HepG2 (cell line): ENCODE measurements around the gene RAB36. TPM values are rescaled to one million over a fixed set of nuclear protein-coding genes. Genes with fewer than 3 reads are reported as not detected.

Source experiments
- ATM ChIP-seq: fragments of 450-650 bp; IDR thresholded peaks from 2 replicates; pipeline ENCODE4 v1.7.1; 2017; ENCODE audit warnings: mild to moderate bottlenecking, borderline replicate concordance
- CTCF ChIP-seq: sonication (generic); formaldehyde crosslinking; IDR thresholded peaks from 2 replicates; pipeline ENCODE4 v1.5.0; 2020; ENCODE audit warnings: mild to moderate bottlenecking, missing genetic modification reagents, moderate library complexity
- MTF2 ChIP-seq: sonication (generic); formaldehyde crosslinking; IDR thresholded peaks from 2 replicates; pipeline ENCODE4 v1.5.0; 2020; ENCODE audit warnings: missing genetic modification reagents, borderline replicate concordance
- TRIM22 ChIP-seq: fragments of 450-650 bp; IDR thresholded peaks from 2 replicates; pipeline ENCODE4 v1.6.1; 2017
- ZBTB38 ChIP-seq: sonication (generic); formaldehyde crosslinking; IDR thresholded peaks from 2 replicates; pipeline ENCODE4 v1.5.1; 2020; ENCODE audit warnings: mild to moderate bottlenecking, missing genetic modification reagents
- ZNF256 ChIP-seq: sonication (generic); formaldehyde crosslinking; conservative IDR thresholded peaks from 2 replicates; pipeline ENCODE4 v1.4.0; 2020; ENCODE audit warnings: missing genetic modification reagents
- ZNF501 ChIP-seq: sonication (generic); formaldehyde crosslinking; IDR thresholded peaks from 2 replicates; pipeline ENCODE4 v1.5.1; 2020; ENCODE audit warnings: mild to moderate bottlenecking, moderate library complexity, missing genetic modification reagents
- ZNF510 ChIP-seq: sonication (generic); formaldehyde crosslinking; IDR thresholded peaks from 2 replicates; pipeline ENCODE4 v1.4.0; 2020; ENCODE audit warnings: low read depth, mild to moderate bottlenecking, missing genetic modification reagents
- ZNF644 ChIP-seq: IDR thresholded peaks from 2 replicates; pipeline ENCODE4 v1.6.1; 2016; ENCODE audit warnings: low read depth
- polyA plus RNA-seq, 8 experiments: library from polyadenylated mRNA; depleted of rRNA in 3 of 8; stranded (reverse) in 7 of 8; unstranded in 1 of 8; fragments of >200 nt; fragmentation: Illumina TruSeq in 4 of 8; extraction: Trizol in 4 of 8; gene quantifications; 2 replicates each; pipeline versions ENCODE4 v1.2.1 to v1.2.3, GENCODE V29; 2011 to 2016; ENCODE audit warnings: low read depth in 4 of 8, missing spikeins in 1 of 8, mixed read lengths in 1 of 8; ENCODE audit not compliant: insufficient read depth in 1 of 8
- total RNA-seq, 5 experiments: library from RNA; depleted of rRNA; stranded (reverse); fragments of >200 nt; fragmentation: Illumina TruSeq; extraction: Trizol; gene quantifications; 2 replicates each; pipeline ENCODE4 v1.2.3, GENCODE V29; 2016; ENCODE audit warnings: low read depth in 1 of 5
- TF ChIP-seq, protein P1 (sequence below): sonication (generic); formaldehyde crosslinking; IDR thresholded peaks from 2 replicates; pipeline ENCODE4 v1.9.0; 2021; ENCODE audit warnings: missing genetic modification reagents, borderline replicate concordance

RAB36 gene
- total and polyA plus RNA-seq, 2 of the 13 experiments (the other 11 are each of a cell fraction or from before 2014, with no cell fraction given), result 0.24 to 0.86 TPM

DNA sequence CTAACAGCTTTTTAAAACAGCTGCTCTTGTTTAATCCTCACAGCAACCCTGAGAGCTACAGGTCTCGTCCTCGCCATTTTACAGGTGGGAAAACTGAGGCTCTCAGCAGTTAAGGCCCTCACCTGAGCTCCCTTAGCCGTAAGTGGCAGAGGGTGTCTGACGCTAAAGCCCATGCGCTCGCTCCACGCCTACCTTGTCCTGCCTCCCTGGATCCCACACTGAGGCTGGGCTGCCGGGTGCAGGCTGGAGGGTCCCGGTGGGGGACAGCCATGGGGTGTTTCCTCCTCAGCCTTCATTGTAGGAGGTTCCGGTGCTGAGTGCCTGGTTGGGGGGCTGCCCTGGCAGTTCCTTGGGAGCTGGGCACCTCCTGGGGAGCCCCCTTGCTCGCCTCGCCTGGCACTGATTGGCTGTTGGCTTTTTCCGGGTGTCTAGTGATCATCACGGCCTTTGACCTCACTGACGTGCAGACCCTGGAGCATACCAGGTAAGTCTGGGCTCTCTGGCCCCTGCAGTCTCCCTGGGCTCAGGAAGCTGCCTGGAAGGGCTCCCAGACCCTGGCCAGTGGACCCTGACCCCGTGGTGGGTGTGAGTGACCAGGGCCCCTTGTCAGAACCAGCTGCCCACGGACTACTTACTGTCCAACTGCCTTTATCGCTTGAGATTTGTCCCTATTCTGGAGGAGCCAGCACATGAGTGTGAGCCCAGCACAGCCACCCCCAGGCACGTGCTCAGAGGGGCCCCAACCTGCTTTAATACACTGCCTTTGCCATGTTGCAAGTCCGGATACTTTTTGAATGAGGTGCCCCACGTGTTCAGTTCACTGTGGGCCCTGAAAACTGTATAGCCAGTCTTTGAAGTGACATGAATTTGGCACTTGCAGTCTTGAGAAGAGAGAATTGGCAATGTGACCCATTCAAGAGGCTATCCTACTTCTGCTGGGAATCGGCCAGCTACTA, 12.6 kb downstream of the RAB36 start (continued):
- TF ChIP-seq TRIM22 (no peak), ZBTB38 (CRISPR knock-in tag) (no peak), ZNF256 (no peak), ZNF501 (CRISPR knock-in tag) (peak; percentile 43; the same call in 1 of the 2 replicates), ZNF644 (no peak), CTCF (no peak; the same call in 1 of the 2 replicates), ZNF510 (CRISPR knock-in tag) (no peak), MTF2 (CRISPR knock-in tag) (no peak), ATM (no peak)
- TF ChIP-seq, protein P1, sequence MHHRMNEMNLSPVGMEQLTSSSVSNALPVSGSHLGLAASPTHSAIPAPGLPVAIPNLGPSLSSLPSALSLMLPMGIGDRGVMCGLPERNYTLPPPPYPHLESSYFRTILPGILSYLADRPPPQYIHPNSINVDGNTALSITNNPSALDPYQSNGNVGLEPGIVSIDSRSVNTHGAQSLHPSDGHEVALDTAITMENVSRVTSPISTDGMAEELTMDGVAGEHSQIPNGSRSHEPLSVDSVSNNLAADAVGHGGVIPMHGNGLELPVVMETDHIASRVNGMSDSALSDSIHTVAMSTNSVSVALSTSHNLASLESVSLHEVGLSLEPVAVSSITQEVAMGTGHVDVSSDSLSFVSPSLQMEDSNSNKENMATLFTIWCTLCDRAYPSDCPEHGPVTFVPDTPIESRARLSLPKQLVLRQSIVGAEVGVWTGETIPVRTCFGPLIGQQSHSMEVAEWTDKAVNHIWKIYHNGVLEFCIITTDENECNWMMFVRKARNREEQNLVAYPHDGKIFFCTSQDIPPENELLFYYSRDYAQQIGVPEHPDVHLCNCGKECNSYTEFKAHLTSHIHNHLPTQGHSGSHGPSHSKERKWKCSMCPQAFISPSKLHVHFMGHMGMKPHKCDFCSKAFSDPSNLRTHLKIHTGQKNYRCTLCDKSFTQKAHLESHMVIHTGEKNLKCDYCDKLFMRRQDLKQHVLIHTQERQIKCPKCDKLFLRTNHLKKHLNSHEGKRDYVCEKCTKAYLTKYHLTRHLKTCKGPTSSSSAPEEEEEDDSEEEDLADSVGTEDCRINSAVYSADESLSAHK, result no peak
